SK-N-SH (cell line): ENCODE data around the gene THOC6. TPM values are rescaled to one million over a fixed set of nuclear protein-coding genes. Genes with fewer than 3 reads are reported as not detected.

ENCODE experiments used
- CTCF ChIA-PET: fragments of 300-600, 350-600 bp; formaldehyde crosslinking; extraction: SDS; loops from one replicate; lab custom pipeline; 2021; lab: Yijun Ruan, JAX
- POLR2A ChIA-PET: fragments of 350-600 bp; sonication (Branson Sonifier 250); formaldehyde crosslinking; extraction: SDS; loops from one replicate; lab custom pipeline; 2020; ENCODE audit warnings: antibody characterized with exemption, inconsistent platforms; lab: Yijun Ruan, JAX
- DNase-seq: peaks from one replicate; pipeline ENCODE4 v3.0.0; 2012
- H2AFZ ChIP-seq: fragments of 200-600 bp; sonication (generic); 2 replicates; pipeline ENCODE4 v1.8.1; 2016; ENCODE audit warnings: antibody characterized with exemption, mild to moderate bottlenecking, low read depth
- H3F3A ChIP-seq: fragments of 200-600 bp; sonication (generic); replicated peaks from 2 replicates; pipeline ENCODE3; 2016; ENCODE audit warnings: antibody characterized with exemption, mild to moderate bottlenecking; ENCODE audit not compliant: insufficient read depth
- H3K27ac ChIP-seq, 2 experiments: fragments of 200-500 bp in 1 of 2; fragments of 200-600 bp in 1 of 2; sonication (Bioruptor generic) in 1 of 2; sonication (generic), shearing (Covaris generic) in 1 of 2; 2 replicates each; pipeline versions ENCODE4 v1.5.1 to v1.6.1; 2014 to 2016; ENCODE audit warnings: low read depth in 2 of 2, inconsistent platforms in 1 of 2, low read length in 1 of 2, mild to moderate bottlenecking in 1 of 2, mixed read lengths in 1 of 2
- H3K27me3 ChIP-seq: fragments of 200-600 bp; sonication (generic), shearing (Covaris generic); 2 replicates; pipeline ENCODE4 v1.6.1; 2016; ENCODE audit warnings: mixed run types; ENCODE audit not compliant: insufficient read depth
- H3K36me3 ChIP-seq, 2 experiments: fragments of 200-500 bp in 1 of 2; fragments of 200-600 bp in 1 of 2; sonication (Bioruptor generic) in 1 of 2; sonication (generic) in 1 of 2; replicated peaks in 1 of 2; 2 replicates each; pipeline versions ENCODE3 to v1.5.1; 2014 to 2016; ENCODE audit warnings: low read length in 1 of 2, mild to moderate bottlenecking in 1 of 2; ENCODE audit not compliant: insufficient read depth in 2 of 2, control insufficient read depth in 1 of 2
- H3K4me1 ChIP-seq, 2 experiments: fragments of 200-500 bp in 1 of 2; fragments of 200-600 bp in 1 of 2; sonication (Bioruptor generic) in 1 of 2; sonication (generic), shearing (Covaris generic) in 1 of 2; 2 replicates each; pipeline versions ENCODE4 v1.5.1 to v1.6.1; 2014 to 2016; ENCODE audit warnings: low read depth in 1 of 2, low read length in 1 of 2, mixed run types in 1 of 2; ENCODE audit not compliant: insufficient read depth in 2 of 2, control insufficient read depth in 1 of 2
- H3K4me2 ChIP-seq: fragments of 200-600 bp; sonication (generic), shearing (Covaris generic); 2 replicates; pipeline ENCODE4 v1.6.1; 2017; ENCODE audit warnings: mixed run types
- H3K4me3 ChIP-seq, 2 experiments: fragments of 200-500 bp in 1 of 2; fragments of 200-600 bp in 1 of 2; sonication (Bioruptor generic) in 1 of 2; sonication (generic), shearing (Covaris generic) in 1 of 2; 2 replicates each; pipeline versions ENCODE4 v1.5.1 to v1.8.1; 2014 to 2016; ENCODE audit warnings: low read depth in 2 of 2, inconsistent platforms in 1 of 2, low read length in 1 of 2, mild to moderate bottlenecking in 1 of 2, mixed read lengths in 1 of 2, moderate library complexity in 1 of 2
- H3K79me2 ChIP-seq: fragments of 200-600 bp; sonication (generic); 2 replicates; pipeline ENCODE4 v1.8.1; 2017; ENCODE audit warnings: mild to moderate bottlenecking; ENCODE audit not compliant: insufficient read depth
- H3K9ac ChIP-seq: fragments of 200-600 bp; sonication (generic); 2 replicates; pipeline ENCODE4 v1.6.1; 2017; ENCODE audit warnings: mixed run types
- H3K9me2 ChIP-seq: fragments of 200-600 bp; sonication (generic); 2 replicates; pipeline ENCODE4 v1.6.1; 2017; ENCODE audit warnings: mixed run types
- H3K9me3 ChIP-seq: fragments of 200-600 bp; sonication (generic); 2 replicates; pipeline ENCODE4 v1.6.1; 2017; ENCODE audit warnings: mixed run types, mild to moderate bottlenecking, moderate library complexity
- H4K20me1 ChIP-seq: fragments of 200-600 bp; sonication (generic); 2 replicates; pipeline ENCODE4 v1.6.1; 2017; ENCODE audit warnings: mild to moderate bottlenecking, mixed run types; ENCODE audit not compliant: insufficient read depth
- ELF1 ChIP-seq: IDR thresholded peaks from 2 replicates; pipeline ENCODE4 v1.4.0; 2012
- EP300 ChIP-seq, 2 experiments: IDR thresholded peaks; 2 replicates each; pipeline versions ENCODE4 v1.4.0 to v1.6.1; 2012; ENCODE audit warnings: borderline replicate concordance in 1 of 2, low read depth in 1 of 2, low read length in 1 of 2
- FOSL2 ChIP-seq: IDR thresholded peaks from 2 replicates; pipeline ENCODE4 v1.4.0; 2012; ENCODE audit warnings: low read depth, mild to moderate bottlenecking, moderate library complexity, borderline replicate concordance
- FOXM1 ChIP-seq: IDR thresholded peaks from 2 replicates; pipeline ENCODE4 v1.4.0; 2012; ENCODE audit warnings: low read depth, mild to moderate bottlenecking
- GATA2 ChIP-seq: sonication (generic); formaldehyde crosslinking; IDR thresholded peaks from 2 replicates; pipeline ENCODE4 v1.5.0; 2020; ENCODE audit warnings: mild to moderate bottlenecking, missing genetic modification reagents
- JUND ChIP-seq: IDR thresholded peaks from 2 replicates; pipeline ENCODE4 v1.4.0; 2012
- MAX ChIP-seq: IDR thresholded peaks from 2 replicates; pipeline ENCODE4 v1.4.0; 2012; ENCODE audit warnings: low read depth
- MEF2A ChIP-seq: IDR thresholded peaks from 2 replicates; pipeline ENCODE4 v1.4.0; 2012; ENCODE audit warnings: low read depth, borderline replicate concordance
- REST ChIP-seq: IDR thresholded peaks from 2 replicates; pipeline ENCODE4 v1.6.1; 2012; ENCODE audit warnings: mild to moderate bottlenecking, low read depth, low read length, moderate library complexity
- RFX5 ChIP-seq: IDR thresholded peaks from 2 replicates; pipeline ENCODE4 v1.6.1; 2012; ENCODE audit warnings: mild to moderate bottlenecking, improper control_type of control experiment, low read length
- RXRA ChIP-seq: IDR thresholded peaks from 2 replicates; pipeline ENCODE4 v1.4.0; 2012; ENCODE audit warnings: low read depth, mild to moderate bottlenecking, borderline replicate concordance
- SIN3A ChIP-seq: IDR thresholded peaks from 2 replicates; pipeline ENCODE4 v1.6.1; 2012; ENCODE audit warnings: low read depth, mild to moderate bottlenecking, low read length, moderate library complexity, borderline replicate concordance
- SMC3 ChIP-seq: IDR thresholded peaks from 2 replicates; pipeline ENCODE4 v1.6.1; 2012; ENCODE audit warnings: low read depth, low read length, improper control_type of control experiment
- TCF12 ChIP-seq: IDR thresholded peaks from 2 replicates; pipeline ENCODE4 v1.4.0; 2012
- TEAD4 ChIP-seq: IDR thresholded peaks from 2 replicates; pipeline ENCODE4 v1.4.0; 2012; ENCODE audit warnings: mild to moderate bottlenecking, borderline replicate concordance; ENCODE audit not compliant: insufficient read depth
- USF2 ChIP-seq: fragments of 150-350 bp; IDR thresholded peaks from 2 replicates; pipeline ENCODE4 v1.6.1; 2017; ENCODE audit warnings: antibody characterized with exemption, low read length, low read depth, borderline replicate concordance
- YY1 ChIP-seq: IDR thresholded peaks from 2 replicates; pipeline ENCODE4 v1.4.0; 2012; ENCODE audit warnings: low read depth, mild to moderate bottlenecking
- WGBS: methylation state at CpG from one replicate; pipeline ENCODE4 v1.1.6; 2017; ENCODE audit warnings: low lambda C conversion rate; 5-methylcytosine and 5-hydroxymethylcytosine counted together
- polyA plus RNA-seq, 3 experiments: library from polyadenylated mRNA; depleted of rRNA; stranded (reverse); fragments of >200 nt; gene quantifications; 2 replicates each; pipeline ENCODE4 v1.2.3, GENCODE V29; 2012
- TF ChIP-seq, protein P1 (sequence below): IDR thresholded peaks from 2 replicates; pipeline ENCODE4 v1.4.0; 2012; ENCODE audit warnings: low read depth, borderline replicate concordance

Gene THOC6
- polyA plus RNA-seq, 1 of the 3 experiments (the other 2 are of a cell fraction), result 37.7 TPM

DNA sequence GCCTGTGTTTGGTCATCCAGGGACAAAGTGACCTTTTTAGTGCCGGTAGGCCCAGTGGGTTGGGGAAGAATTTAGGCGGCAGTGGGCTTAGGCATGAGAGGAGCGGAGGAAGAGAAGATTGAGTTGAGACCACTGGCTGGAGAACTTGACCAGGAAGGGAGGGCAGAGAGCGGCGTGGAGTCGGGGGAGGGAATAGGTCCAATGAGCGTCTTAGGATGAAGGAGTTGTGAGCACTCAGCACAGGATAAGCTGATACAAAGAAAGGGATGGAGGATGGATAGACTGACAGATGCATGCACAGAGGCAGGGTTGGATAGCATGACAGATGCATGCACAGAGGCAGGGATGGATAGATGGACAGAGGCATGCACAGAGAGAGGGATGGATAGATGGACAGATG lies 49.6 kb downstream of the THOC6 start:
- Histone ChIP-seq H3K9me2 (no peaks in the 10 kb centered on the region), H3K9ac (no peak overlapping the region), H3K79me2 (no peaks in the 10 kb centered on the region), H4K20me1 (no peaks in the 10 kb centered on the region), H3K9me3 (no peaks in the 10 kb centered on the region), H3K4me3 (no peak overlapping the region), H3K27me3 (peaks cover 33% of the 10 kb centered on the region), H3K4me1 (no peaks in the 10 kb centered on the region), H3F3A (no peaks in the 10 kb centered on the region), H3K4me2 (no peak overlapping the region), H3K27ac (no peak overlapping the region), H2AFZ (no peak overlapping the region), H3K36me3 (no peaks in the 10 kb centered on the region)
- DNase-seq, result no peak
- CTCF ChIA-PET, result no interaction called here
- no peak for TF ChIP-seq MAX
- no peak for TF ChIP-seq RXRA
- TF ChIP-seq, protein P1, sequence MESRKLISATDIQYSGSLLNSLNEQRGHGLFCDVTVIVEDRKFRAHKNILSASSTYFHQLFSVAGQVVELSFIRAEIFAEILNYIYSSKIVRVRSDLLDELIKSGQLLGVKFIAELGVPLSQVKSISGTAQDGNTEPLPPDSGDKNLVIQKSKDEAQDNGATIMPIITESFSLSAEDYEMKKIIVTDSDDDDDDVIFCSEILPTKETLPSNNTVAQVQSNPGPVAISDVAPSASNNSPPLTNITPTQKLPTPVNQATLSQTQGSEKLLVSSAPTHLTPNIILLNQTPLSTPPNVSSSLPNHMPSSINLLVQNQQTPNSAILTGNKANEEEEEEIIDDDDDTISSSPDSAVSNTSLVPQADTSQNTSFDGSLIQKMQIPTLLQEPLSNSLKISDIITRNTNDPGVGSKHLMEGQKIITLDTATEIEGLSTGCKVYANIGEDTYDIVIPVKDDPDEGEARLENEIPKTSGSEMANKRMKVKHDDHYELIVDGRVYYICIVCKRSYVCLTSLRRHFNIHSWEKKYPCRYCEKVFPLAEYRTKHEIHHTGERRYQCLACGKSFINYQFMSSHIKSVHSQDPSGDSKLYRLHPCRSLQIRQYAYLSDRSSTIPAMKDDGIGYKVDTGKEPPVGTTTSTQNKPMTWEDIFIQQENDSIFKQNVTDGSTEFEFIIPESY, result no peak
- no peak for TF ChIP-seq EP300 (IDR thresholded peaks at IDR 0.05; ENCODE audit: borderline replicate concordance in 1 of 2, low read depth in 1 of 2, low read length in 1 of 2)
- TF ChIP-seq FOSL2, result no peak
- TF ChIP-seq FOXM1, result no peak
- no peak for TF ChIP-seq TCF12
- no peak for TF ChIP-seq JUND
- no peak for TF ChIP-seq GATA2
- TF ChIP-seq USF2, result no peak
- WGBS, result 33% methylated on average over 7 of the region's 7 CpGs
- POLR2A ChIA-PET, result no interaction called here

GRCh38 chr16:3074860-3075522 lies 51.2 kb downstream of the THOC6 start:
- no peaks in the 10 kb centered on the region for H4K20me1 ChIP-seq
- H3K27me3 ChIP-seq, result peaks cover 47% of the 10 kb centered on the region
- CTCF ChIA-PET, result interaction anchor here (1.0 to 1.7 kb wide), 2 partner anchors 17 to 54 kb away, joined by 3 to 5 read pairs; no protein-coding TSS in a partner anchor

More at GRCh38 chr16:3074860-3075522, 51.2 kb downstream of the THOC6 start:
- TF ChIP-seq YY1, result no peak
- no peak for TF ChIP-seq USF2
- no peak for TF ChIP-seq SMC3
- no peak for TF ChIP-seq FOSL2
- no peak for TF ChIP-seq FOXM1
- no peak for TF ChIP-seq TEAD4
- no peak for TF ChIP-seq SIN3A
- TF ChIP-seq MEF2A, result no peak
- no peak for TF ChIP-seq REST
- no peak for TF ChIP-seq RFX5
- TF ChIP-seq ELF1, result no peak
- no peaks in the 10 kb centered on the region for H3K9me2 ChIP-seq
- H3K4me2 ChIP-seq, result no peak overlapping the region
- H3K9ac ChIP-seq, result no peak overlapping the region
- H3K36me3 ChIP-seq, result no peaks in the 10 kb centered on the region
- WGBS, result 27% methylated on average over 8 of the region's 9 CpGs
- H3K9me3 ChIP-seq, result no peaks in the 10 kb centered on the region
- no peak overlapping the region for H3K27ac ChIP-seq
- no peaks in the 10 kb centered on the region for H3K79me2 ChIP-seq
- DNase-seq, result no peak
- no peaks in the 10 kb centered on the region for H3K4me1 ChIP-seq
- no peak overlapping the region for H3K4me3 ChIP-seq
- POLR2A ChIA-PET, result no interaction called here
- no peaks in the 10 kb centered on the region for H3F3A ChIP-seq
- H2AFZ ChIP-seq, result no peak overlapping the region
